ENCODE data around the gene TCTN1. TPM values are rescaled to one million over a fixed set of nuclear protein-coding genes. Genes with fewer than 3 reads are reported as not detected.

Gene TCTN1
- total and polyA plus RNA-seq, 2 donors (not counting 1 experiment from before 2014, with no cell fraction given) = 49.1 to 69.8 TPM

DNA sequence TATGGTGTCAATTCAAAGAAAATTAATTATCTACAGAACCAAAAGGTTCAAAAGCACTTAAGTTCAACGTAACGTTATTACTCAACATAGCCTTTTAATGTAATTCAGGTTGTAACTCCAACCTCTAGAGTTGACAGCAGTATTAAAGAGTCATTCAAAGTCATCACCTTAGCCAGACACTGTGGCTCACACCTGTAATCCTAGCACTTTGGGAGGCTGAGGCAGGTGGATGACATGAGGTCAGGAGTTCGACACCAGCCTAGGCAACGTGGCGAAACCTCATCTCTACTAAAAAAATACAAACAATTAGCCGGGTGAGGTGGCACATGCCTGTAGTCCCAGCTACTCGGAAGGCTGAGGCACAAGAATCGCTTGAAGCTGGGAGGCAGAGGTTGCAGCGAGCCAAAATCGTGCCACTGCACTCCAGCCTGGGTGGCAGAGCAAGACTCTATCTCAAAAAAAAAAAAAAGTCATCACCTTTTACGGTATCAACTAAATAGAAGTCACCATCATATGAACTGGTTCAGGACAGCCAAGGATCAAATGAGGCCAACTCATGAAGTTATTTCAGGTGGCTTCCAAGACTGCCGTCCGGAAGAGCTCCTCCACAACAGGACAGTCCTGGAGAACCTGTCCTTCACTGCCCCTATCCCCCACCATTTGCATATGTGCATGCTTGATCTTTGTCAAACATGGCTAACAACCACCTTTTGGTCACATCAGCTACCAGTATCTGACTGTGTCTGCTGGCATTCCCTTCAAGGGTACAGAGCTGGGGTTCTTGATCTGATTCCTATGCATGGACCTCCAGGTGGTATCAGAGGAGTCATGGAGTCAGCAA lies 35.0 kb upstream of the TCTN1 start:
- Histone ChIP-seq H3K4me3 (ENCODE audit: control extremely low read depth in 1 of 5, extremely low read depth in 1 of 5, insufficient read depth in 1 of 5, low read depth in 2 of 5, low read length in 4 of 5) (peak overlapping the region in 1 of 5 experiments; percentile 42), H3K79me2 (ENCODE audit: control insufficient read depth, insufficient read depth, low read length) (peaks cover 98% of the 10 kb centered on the region), H2AFZ (ENCODE audit: insufficient read depth, low read depth, low read length, poor library complexity, severe bottlenecking) (no peak overlapping the region), H3K4me2 (replicated peaks; ENCODE audit: low read depth, low read length, poor library complexity, severe bottlenecking) (peak overlapping the region; percentile 41), H3K36me3 (replicated peaks in 1 of 2; ENCODE audit: control extremely low read depth in 1 of 2, control insufficient read depth in 1 of 2, extremely low read depth in 1 of 2, insufficient read depth in 2 of 2, low read length in 1 of 2) (no peaks in the 10 kb centered on the region), H3K9ac (ENCODE audit: low read length) (peak overlapping the region; percentile 12), H4K20me1 (ENCODE audit: control insufficient read depth, insufficient read depth, low read length, poor library complexity, severe bottlenecking) (peaks cover 48% of the 10 kb centered on the region), H3K4me1 (ENCODE audit: control insufficient read depth in 2 of 2, insufficient read depth in 2 of 2, low read length in 2 of 2) (peaks cover 55 to 58% of the 10 kb centered on the region in 2 donors), H3K9me3 (ENCODE audit: control extremely low read depth in 1 of 3, control insufficient read depth in 2 of 3, insufficient read depth in 1 of 3, low read length in 2 of 3) (no peaks in the 10 kb centered on the region), H3K27me3 (replicated peaks in 1 of 4; ENCODE audit: control extremely low read depth in 1 of 4, control insufficient read depth in 3 of 4, insufficient read depth in 4 of 4, low read length in 3 of 4) (no peaks in the 10 kb centered on the region), H3K27ac (ENCODE audit: low read length in 2 of 2) (peak overlapping the region; percentile 50 to 66)
- Mint-ChIP-seq H3K27ac (peak overlapping the region; percentile 86), H3K27me3 (no peaks in the 10 kb centered on the region), H3K4me1 (peaks cover 76% of the 10 kb centered on the region), H3K9me3 (ENCODE audit: insufficient read depth) (no peaks in the 10 kb centered on the region), H3K4me3 (peak overlapping the region; percentile 65)
- 67% methylated on average over 11 of the region's 13 CpGs for WGBS (ENCODE audit: insufficient coverage)
- DNase-seq = no peak
- ChIA-PET POLR2A (interaction anchor here (0.5 to 1.9 kb wide), 4 partner anchors 16 to 108 kb away, joined by 3 to 8 read pairs (median 4); no protein-coding TSS in a partner anchor), CTCF (interaction anchor here (0.5 to 4.4 kb wide), 4 partner anchors 11 to 63 kb away, joined by 3 to 39 read pairs (median 4); no protein-coding TSS in a partner anchor)
- no peak for ATAC-seq (ENCODE audit: low read depth)
- no peak for TF ChIP-seq EZH2 (IDR thresholded peaks at IDR 0.05; ENCODE audit: borderline replicate concordance, insufficient read depth, low read depth, low read length, poor library complexity, severe bottlenecking)
- TF ChIP-seq, protein P1, sequence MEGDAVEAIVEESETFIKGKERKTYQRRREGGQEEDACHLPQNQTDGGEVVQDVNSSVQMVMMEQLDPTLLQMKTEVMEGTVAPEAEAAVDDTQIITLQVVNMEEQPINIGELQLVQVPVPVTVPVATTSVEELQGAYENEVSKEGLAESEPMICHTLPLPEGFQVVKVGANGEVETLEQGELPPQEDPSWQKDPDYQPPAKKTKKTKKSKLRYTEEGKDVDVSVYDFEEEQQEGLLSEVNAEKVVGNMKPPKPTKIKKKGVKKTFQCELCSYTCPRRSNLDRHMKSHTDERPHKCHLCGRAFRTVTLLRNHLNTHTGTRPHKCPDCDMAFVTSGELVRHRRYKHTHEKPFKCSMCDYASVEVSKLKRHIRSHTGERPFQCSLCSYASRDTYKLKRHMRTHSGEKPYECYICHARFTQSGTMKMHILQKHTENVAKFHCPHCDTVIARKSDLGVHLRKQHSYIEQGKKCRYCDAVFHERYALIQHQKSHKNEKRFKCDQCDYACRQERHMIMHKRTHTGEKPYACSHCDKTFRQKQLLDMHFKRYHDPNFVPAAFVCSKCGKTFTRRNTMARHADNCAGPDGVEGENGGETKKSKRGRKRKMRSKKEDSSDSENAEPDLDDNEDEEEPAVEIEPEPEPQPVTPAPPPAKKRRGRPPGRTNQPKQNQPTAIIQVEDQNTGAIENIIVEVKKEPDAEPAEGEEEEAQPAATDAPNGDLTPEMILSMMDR (IDR thresholded peaks at IDR 0.05) = no peak
- intact Hi-C loops (cut with micrococcal nuclease) = no loop called here
